Activated CD4-positive, alpha-beta T cell treated with anti-CD3 and anti-CD28 coated beads, Interleukin-10, Interleukin-2, amounts not matched to agents 100 ng/mL and 50 ng/mL, durations not matched to agents 16 hours and 8 hours (primary cell): ENCODE measurements around the gene ANTXR1.

ENCODE experiments used
- DNase-seq: peaks from one replicate; pipeline ENCODE4 v3.0.0-alpha.2; 2020

Gene ANTXR1

DNA sequence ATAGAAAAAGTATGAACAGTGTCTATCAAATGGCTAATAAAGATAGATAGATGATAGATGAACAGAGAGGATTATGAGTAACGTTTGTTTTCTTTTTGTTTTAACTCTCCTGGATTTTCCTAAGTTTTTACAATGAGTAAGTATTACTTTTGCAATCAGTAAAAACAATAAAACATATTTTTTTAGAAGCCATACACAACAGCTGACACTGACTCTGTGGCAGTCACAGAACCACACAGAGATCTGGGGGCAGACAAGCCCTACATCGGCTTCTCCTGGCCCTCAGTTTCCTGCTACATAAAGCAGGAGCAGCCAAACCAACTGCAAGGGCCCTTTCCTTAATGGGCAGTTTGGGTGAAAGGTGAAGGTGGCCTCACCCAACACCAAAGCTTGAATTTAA, 63.6 kb downstream of the ANTXR1 start:
- DNase-seq, result no peak

DNA sequence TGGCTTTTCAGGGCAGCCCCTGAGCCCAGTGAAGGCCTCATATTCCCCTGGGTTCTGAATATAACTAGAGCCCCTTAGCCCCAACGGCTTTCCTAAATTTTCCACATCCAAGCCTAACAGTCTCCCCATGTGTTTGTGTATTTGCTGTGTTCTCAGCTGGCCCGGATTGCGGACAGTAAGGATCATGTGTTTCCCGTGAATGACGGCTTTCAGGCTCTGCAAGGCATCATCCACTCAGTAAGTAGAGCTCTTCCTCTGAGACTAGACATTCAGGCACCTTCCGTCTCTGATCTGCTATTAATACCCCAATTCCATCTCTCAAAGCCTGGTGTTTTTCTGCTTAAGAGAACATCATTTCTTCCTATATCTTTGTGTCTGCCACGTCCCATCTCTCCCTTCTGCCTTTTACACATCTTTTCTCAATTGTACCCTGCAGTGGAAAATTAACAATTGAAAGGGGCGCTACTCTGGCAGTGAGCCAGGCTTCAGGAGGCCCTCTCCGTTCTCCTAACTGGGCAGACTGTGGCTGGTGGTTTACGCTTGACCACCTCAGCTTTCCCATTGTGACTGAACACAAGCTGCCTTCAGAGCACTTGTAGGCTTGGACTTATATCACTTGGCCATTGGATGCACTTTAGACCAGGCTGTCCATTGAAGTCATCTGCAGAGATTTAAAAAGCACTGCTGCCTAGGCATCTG, 64.4 kb downstream of the ANTXR1 start:
- DNase-seq, result no peak

DNA sequence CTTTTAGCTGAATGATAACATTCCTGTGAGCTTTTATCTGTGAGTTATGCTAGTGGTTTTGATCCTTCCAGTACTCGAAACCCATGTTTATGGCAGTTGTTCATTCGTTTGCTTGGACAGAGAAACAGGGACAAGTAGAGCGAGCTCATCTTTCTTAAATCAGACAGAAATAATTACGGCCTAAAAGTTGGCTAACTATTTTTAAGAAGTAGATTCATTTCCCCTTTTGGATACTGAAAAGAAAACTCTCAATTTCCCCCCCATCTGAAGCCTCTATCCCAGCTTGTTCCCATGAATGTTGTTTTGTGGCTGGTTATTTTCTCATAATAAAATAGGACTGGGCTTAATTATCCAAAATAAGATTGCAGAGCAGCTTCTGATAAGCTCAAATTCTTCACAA, 67.1 kb downstream of the ANTXR1 start:
- DNase-seq, result no peak

DNA sequence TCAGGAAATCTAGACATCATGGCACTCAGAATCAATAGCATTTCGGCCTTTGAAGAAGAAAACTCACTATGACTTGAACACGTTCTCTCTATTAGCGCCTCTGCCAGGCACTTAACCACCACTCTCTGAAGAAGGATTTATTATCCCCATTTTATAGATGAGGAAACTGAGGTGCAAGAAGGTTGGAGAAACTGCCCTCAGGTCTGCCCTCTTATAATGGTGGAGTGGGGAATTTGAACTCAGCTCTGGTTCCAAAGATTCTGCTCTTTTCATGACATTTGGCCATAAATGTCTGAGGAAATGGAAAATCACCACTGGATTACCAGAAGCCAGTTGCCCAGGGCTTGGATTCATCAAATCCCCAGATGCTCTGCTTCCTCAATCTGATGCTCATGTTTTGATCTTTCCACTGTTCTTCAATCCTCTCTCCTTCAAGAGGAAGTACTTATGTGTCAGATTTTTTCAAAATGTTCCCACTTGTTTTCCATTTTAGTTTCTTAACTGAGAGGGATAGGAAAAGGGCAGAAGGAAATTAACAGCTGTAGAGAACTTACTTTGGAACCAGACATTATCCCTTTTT, 68.1 kb downstream of the ANTXR1 start:
- DNase-seq, result no peak

DNA sequence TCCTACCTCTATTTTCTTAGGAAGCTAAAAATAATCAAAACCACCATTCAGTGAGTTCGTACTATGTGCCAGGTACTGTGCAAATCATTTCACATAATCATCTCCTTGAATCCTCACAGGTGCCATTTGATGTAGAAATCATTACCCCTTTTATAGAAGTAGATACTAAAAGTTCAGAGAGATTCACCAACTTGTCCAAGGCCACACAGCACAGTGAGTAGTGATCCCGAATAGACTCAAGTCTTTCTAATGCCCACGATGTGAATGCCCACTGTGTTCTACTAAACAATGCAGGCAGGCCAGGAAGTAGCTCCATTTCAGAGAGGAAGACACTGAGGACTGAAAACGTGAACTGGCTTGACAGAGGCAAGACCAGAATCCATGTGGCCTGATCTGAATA, 68.8 kb downstream of the ANTXR1 start:
- no peak for DNase-seq

DNA sequence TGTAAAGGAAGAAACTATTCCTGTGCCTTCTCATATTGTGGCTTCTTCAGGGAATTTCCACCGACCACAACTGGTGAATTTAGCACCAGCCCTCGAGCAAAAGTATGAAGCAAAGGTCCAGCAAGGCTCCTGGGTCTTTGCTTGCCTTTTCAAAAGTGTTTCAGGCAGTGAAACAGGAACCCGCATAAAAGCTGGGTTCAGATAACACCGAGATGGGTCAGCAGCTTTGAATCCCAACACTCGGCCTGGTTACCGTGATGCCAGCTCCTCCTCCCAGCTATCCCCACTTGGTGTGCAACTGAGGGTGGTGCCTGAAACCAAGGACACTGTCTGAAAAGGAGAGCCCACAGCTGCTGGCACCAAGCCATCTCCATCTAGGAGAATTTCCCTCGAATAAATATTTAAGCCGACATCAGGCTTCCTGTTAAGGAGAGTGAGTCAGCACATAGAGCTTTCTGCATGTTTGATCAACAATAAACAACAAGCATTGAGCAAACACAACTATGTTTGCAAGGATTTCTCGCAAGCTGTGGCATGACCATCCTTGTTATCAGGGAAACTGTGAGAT, 69.5 kb downstream of the ANTXR1 start:
- DNase-seq, result no peak

DNA sequence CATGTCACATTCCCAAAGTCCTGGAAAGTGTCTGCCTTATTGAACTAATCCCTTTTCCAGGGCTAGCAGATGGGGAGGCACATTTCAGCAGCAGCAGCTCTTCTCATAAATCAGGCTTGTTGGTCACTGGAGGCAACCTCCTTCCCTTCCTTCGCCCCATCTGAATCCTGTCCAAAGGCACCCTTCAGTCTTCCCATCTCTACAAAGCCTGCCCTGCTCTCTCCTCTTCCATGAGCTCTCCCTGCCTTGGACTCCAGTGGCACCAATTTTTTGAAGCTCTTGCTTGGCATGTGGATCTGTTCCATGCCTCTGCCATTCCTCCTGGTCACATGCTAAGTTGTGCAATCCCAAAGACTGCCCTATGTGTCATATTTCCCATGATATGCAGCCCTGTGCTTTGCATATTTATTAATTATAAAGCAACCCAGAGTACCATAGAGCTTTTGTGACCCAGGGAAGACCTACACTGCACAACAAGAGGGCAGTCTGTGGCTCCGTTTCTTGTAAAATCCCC, 70.3 kb downstream of the ANTXR1 start:
- DNase-seq, result no peak

DNA sequence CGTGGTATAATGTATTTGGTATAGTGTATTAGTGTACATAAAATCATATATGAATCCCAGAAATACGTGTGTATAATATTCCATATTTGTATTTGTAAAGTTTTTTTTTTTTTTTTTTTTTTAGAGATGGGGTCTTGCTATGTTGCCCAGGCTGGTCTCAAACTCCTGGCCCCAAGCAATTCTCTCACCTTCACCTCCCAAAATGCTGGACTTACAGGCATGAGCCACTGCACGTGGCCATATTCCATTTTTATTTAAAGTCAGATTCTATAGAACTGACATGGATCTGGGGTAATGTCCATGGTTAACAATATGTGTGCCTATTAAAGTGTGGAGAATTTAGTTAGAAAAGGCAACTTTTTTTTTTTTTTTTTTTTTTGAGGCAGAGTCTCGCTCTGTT, 71.5 kb downstream of the ANTXR1 start:
- DNase-seq, result no peak

DNA sequence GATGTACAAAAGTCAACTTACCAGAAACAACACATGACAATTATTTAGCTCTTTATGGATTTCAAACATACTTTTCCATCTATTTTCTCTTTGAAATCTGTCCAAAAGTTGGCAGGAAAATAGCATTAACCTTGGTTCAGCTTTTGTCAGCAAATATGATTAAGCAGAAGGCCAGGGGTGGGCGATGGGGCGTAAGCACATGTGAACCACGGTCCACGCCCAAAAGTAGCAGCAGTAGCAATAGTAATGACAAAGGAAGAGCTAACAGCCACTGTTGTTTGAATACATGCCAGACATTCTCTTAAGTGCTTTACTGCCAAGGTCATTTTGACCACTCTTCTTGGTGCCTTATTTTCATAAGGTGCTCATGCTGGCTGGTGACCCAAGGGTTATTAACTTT, 73.5 kb downstream of the ANTXR1 start:
- DNase-seq, result no peak

DNA sequence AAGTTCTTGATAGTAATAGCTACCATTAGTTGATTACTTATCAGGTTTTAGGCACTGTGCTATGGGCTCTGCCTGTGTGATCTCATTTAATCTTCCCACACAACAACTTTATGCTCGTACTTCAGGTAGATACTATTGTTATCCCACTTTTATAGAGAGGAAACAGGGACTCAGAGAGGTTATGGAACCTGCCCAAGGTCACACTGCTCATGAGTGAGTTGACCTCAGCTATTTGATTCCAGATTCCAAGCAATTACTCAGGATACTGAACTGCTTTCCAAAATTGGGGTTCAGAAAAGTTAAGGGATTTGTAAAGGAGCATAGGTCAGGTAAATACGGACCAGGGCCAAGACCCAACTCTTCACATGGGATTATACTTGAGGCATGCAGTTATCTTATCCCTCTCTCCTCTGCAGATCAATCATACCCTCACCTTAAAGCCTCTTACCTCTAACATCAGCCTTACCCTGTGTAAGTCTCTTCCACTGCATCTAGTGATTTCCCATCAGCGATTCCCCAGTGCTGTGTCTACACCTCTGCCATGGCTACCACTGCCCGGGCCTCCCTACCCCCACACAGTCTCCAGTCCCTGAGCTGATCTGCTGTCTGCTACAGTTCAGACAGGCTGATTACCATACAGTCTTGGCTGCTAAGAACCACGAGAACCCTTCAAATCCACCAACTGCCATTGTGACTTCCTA, 74.4 kb downstream of the ANTXR1 start:
- DNase-seq, result no peak

DNA sequence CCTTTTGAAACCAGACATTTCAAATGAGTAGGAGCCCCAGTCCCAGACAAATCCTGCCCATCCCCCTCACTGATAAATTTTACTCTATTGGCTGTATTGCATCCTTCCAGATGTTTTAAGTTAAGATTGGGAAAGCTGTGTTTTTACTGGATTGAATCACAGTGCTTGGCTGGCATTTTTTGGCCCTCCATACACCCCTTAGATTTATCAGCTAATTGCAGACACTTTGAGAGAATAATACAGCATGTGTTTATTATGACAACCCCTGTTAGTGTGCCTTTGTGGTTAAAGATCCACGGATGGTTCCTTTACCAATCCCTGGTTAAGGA, 74.9 kb downstream of the ANTXR1 start:
- no peak for DNase-seq

DNA sequence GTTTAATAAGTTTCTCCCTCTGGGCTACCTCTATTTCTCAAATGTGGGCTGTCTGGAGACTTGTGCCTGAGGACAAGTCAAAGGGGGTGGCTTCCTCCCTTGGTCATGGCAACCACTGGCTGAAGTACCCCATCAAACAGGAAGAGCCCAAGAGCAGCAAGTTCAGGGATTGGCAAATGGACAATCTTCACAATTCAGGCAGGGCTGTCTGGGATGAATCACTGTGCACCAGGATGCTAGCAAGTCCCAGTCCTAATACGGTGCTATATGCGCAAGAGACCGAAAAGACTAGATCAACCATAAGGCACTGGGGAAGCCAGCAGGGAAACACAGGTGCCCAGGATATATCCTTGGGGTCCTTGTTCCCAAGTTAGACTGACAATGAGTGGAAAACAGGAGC, 75.5 kb downstream of the ANTXR1 start:
- no peak for DNase-seq

DNA sequence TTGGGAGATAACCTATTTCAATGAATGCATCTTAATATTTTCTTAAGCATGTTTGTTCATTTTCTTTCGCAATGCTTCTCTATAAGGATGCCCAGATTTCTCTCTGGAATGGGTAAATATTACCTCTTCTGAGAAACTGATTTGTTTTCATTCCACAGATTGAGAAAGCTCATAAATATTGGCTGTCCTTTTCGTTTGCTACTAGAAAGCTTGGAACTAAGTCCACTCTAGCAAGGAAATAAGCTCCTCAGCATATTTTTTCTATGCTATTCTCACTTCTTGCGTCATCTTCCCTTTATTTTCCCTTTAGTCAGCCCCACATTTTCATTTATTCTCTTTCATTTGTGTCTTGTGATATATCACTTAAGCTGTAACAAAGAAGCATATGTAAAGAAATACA, 76.3 kb downstream of the ANTXR1 start:
- no peak for DNase-seq

DNA sequence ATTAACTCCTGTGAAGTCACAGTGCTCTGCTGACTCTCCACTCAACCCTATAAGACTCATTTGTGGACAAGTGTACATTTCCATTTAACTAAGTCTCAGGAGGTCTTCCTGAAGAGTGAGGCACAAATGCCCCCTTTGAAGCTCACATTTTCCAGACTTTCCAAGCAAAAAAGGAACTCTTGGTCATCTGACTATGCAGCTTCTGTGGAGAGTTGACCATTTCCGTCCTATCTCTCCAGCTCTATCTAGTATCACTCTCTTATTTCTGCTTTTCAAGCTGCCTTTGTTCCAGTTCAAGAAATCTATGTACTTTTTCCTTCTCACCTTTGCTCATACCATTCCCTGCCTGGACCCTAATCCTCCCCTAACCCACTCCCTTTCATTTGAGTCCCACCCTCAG, 77.0 kb downstream of the ANTXR1 start:
- no peak for DNase-seq

DNA sequence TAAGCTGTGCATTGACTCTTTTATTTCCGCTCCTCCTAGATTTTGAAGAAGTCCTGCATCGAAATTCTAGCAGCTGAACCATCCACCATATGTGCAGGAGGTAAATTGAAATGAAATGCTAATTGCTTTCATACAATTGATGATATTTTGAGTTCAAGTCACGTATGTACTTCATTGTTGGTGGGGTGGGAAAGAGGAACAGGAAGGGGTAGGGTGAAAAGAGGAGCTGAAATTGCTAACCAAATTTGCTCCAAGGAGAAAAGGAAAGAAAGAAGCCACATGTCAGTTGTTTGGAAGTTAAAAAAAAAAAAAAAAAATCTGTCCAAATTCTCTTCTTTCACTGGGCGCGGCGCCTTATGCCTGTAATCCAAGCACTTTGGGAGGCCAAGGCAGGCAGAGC, 77.8 kb downstream of the ANTXR1 start:
- DNase-seq, result no peak

DNA sequence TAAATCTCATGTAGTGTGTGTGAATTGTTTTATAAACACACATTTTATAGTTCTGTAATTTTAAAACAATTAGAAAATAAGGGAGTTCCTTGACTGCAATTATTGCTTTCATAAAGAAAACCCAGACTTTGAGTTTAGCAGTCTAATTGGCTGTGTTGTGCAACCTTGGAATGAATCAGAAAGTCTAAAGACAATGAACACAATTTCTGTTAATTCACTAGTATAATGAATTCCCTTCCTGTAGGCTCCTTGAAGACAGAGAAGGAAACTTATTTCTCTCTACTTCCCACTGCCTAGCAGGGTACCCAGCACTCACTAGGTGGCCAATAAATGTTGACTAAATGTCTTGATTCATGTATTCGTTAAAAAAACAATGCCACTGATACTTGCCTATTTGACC, 79.9 kb downstream of the ANTXR1 start:
- DNase-seq, result no peak

DNA sequence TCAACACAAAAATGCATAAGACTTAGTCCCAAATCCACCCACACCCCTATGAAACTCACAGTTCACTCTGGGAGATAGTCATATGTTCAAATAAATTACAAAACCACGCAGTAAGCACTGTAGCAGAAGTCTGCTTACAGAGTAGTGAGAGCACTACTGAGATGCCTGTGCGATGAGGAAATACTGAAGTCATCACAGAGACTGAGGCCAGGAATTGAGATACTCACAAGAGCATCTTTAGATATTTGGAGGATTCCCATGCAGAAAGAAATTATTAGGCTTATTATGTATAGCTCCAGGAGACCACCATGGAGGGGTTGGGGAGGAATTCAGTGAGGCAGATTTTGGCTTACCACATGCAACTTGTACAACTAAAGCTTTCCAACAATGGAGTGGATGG, 82.3 kb downstream of the ANTXR1 start:
- DNase-seq, result no peak

DNA sequence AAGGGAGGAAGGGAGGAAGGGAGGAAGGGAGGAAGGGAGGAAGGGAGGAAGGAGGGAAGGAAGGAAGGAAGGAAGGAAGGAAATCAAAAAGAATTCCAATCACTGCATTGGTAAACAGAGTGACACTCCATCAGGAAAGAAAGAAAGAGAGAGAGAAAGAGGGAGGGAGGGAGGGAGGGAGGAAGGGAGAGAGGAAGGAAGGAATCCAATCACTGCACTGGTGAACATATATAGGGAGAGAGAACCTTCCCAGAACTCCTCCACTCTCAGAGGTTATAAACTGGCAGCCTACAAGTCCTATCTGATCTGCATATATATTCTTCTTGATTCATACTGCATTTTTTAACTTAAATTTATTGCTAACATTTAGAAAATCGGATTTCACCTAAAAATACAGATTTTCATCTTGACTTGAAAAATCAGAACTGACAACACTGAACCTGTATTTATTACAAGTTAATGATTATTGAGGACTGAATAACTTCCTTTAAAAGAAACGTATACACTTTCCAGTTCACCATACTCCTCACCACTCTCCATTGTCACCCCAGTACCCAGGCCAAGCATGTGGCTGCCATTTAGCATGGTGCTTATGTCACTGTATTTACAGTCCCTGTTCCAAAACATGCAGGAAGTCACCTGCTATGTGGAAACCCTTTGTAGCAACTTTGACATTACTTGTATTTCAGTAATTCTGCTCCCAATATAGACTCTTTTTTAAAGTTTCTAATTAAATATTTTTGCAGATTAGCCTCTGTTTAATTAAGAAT, 83.5 kb downstream of the ANTXR1 start:
- no peak for DNase-seq

DNA sequence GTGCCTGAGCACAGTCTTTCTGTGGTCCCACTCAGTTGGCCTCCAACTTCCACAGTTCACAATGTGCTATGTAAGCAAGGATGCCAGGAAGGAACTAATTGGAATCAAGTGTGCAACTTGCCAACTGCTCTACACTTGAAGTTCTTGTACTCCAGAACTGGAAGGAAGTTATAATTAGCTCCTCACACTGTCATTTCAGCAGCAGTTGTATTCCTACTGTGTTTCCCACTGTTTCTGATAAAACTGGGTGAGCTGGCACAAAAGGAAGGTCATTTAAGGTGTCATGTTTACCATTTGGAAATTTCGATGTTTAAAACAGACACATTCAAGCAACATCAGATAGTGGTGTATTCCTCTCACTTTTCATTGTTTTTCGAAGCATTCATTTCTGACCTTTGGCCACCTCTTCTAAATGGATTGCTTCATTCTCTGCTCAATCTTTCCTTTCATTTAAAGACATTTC, 84.2 kb downstream of the ANTXR1 start:
- no peak for DNase-seq

DNA sequence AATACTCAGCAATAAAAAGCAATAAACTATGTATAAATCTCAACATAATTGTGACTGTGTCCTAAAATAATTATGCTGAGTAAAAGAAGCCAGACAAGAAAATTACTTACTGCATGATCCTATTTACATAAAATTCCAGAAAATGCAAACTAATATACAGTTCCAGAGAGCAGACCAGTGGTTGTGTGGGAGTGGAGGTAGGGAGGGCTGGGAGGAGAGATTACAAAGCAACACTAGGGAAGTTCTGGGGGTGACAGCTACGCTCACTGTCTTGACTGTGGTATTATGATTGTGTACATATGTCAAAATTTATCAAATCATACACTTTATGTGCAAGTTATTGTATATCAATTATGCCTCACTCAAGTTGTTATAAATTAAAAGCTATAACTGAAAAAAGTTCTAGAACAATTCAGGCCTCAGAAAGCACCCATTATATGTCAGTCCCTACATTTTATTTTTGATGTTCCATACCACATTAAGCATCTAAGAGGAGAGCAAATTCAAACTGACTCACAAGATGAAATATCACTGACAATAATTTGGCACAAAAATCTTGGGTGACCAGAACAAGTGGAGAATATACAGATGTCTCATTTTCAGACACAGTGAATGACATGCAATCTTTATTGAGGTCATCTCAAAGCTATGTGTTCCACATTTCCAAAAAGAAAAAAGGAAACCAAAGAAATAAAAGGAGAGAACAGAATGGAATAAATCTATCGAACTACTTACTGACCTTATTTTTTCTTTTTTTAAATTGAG, 85.1 kb downstream of the ANTXR1 start:
- no peak for DNase-seq

DNA sequence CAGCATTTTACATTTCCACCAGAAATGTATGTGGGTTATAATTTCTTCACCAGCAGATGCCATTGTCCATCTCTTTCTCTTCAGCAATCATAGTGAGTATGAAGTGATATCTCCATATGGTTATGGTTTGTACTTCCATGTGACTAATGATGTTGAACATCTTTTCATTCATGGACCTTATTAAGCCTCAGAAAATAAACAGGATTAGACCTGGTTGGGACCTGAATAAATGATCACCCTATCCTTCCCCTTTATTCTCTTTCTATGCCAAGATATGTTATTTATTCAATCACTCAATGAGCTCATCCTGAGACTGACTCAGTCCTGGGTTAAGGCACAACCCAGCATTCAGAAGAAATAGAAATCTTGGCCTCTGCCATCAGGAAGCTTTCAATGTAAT, 86.6 kb downstream of the ANTXR1 start:
- no peak for DNase-seq

DNA sequence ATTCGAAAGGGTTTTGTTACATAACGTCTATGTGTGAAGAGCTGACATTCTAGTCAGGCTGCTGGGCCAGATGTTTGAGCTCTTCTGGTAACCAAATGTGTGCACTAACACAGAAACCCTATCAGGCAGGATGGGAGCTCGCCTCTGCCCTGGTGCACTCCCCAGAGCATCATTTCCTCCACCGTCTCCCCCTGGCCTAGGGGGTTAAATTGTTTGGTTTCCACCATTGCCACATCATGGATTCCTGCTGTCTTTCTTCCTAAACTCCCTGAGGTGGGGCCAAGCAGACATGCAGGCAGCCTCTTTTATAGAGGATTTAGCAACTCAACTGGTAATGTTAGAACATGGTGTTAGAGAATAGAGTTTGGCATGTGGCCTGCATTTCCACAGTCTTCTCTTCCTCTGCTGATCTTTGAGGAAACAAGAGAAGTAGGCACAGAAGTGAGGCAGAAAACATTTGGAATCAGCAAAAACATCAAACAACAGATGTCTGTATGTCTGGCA, 87.3 kb downstream of the ANTXR1 start:
- DNase-seq, result no peak
